Upper lobe of left lung (tissue), 6 donors: Measurements from ENCODE around the gene ZNF254. TPM values are rescaled to one million over a fixed set of nuclear protein-coding genes. Genes with fewer than 3 reads are reported as not detected.

Source experiments
- ATAC-seq, 2 donors: fragments of 200-7000 bp; cut with Tn5 transposase; one replicate each; pipeline ENCODE4 v1.9.1; 2022; ENCODE audit warnings: mild to moderate bottlenecking in 2 of 2, moderate library complexity in 2 of 2; ENCODE audit not compliant: low FRiP score in 2 of 2
- DNase-seq, 2 donors: peaks; one replicate each; pipeline ENCODE4 v3.0.0-alpha.2; 2019 to 2020
- H3K27ac ChIP-seq, 4 donors: fragments of 200-600 bp; sonication (generic); one replicate each; pipeline ENCODE4 v1.5.1; 2016 to 2019
- H3K27me3 ChIP-seq, 4 donors: fragments of 200-600 bp; sonication (generic); one replicate each; pipeline ENCODE4 v1.5.1; 2017 to 2019
- H3K36me3 ChIP-seq, 4 donors: fragments of 200-600 bp; sonication (generic); one replicate each; pipeline ENCODE4 v1.5.1; 2016 to 2019
- H3K4me1 ChIP-seq, 4 donors: fragments of 200-600 bp; sonication (generic); one replicate each; pipeline ENCODE4 v1.5.1; 2018 to 2019
- H3K4me3 ChIP-seq, 4 donors: fragments of 200-600 bp; sonication (generic); one replicate each; pipeline ENCODE4 v1.5.1; 2017 to 2019; ENCODE audit warnings: mild to moderate bottlenecking in 2 of 4, moderate library complexity in 1 of 4
- H3K9me3 ChIP-seq, 4 donors: fragments of 200-600 bp; sonication (generic); one replicate each; pipeline ENCODE4 v1.5.1; 2018 to 2019
- CTCF ChIP-seq, 6 experiments: fragments of 450-650 bp in 4 of 6; fragments of 200-600 bp in 2 of 6; sonication (generic) in 2 of 6; IDR thresholded peaks; one replicate each; pipeline ENCODE4 v1.5.1; 2016 to 2019; ENCODE audit warnings: antibody characterized with exemption in 6 of 6
- EP300 ChIP-seq, 4 donors: sonication (generic); formaldehyde crosslinking; IDR thresholded peaks; one replicate each; pipeline ENCODE4 v1.5.1; 2017; ENCODE audit warnings: antibody characterized with exemption in 4 of 4, control low read depth in 2 of 4
- POLR2A ChIP-seq, 4 donors: fragments of 450-650 bp; IDR thresholded peaks; one replicate each; pipeline ENCODE4 v1.5.1; 2016 to 2017; ENCODE audit warnings: antibody characterized with exemption in 4 of 4, mild to moderate bottlenecking in 2 of 4
- POLR2AphosphoS5 ChIP-seq, 2 donors: sonication (generic); formaldehyde crosslinking; IDR thresholded peaks; one replicate each; pipeline ENCODE4 v1.5.1; 2017; ENCODE audit warnings: antibody characterized with exemption in 2 of 2
- WGBS, 2 donors: methylation state at CpG; one replicate each; pipeline ENCODE4 v1.1.5; 2017 to 2018; 5-methylcytosine and 5-hydroxymethylcytosine counted together
- total RNA-seq, 6 donors: library from RNA; depleted of rRNA in 4 of 6; stranded (reverse); fragments of >200 nt in 4 of 6; gene quantifications; one replicate each; pipeline versions ENCODE4 v1.1.0 to v1.2.1, GENCODE V29; 2016 to 2021
- donor health status: DM: no; HTN: no; CAD: no; lungs with moderate emphysema.
- donor health status: DM: no; HTN: yes; CAD: no; lungs with severe emphysema.

The ZNF254 gene
- total RNA-seq, 6 donors from 2014 or later, result 15.5 to 60.0 (median 18.9) TPM

DNA sequence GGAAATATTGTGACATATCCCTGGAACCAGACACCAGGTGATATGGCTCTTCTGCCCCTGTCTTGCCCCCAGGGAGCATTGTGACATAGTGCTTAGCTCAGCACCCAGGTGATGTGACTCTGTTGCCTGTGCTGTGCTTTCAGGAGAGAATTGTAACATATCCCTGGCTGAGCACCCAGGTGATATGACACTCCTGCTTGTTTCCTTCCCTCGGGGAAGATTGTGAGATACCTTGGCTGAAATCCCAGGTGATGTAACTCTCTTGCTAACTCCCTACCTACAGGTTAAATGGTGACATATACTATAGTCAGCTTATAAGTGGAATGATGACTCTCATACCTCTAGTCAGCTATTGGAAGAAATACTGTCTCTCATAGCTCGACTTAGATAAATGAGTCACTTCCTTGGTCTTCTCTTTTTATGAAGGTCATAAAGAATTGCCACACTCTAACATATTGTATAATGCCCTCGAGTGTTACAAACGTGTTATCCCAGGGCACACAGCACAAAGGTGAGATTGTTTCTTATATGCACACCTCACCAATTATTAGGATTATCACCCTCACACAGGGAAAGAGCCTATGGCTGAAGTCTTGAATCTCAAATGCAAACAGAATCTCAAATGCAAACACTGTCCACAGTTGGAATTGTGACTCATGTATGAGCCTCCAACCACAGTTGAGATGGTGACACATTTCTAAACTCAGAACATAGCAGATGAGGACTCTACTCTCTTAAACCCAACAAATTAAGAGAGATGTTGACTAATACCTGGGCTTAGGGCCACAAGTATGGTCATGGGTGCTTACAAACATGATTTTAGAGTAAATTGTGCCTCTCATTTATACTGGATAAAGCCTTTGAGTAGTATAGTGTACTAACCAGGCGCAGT is 32.7 kb upstream of the ZNF254 start:
- peaks cover 20 to 93% (median 67%) of the 10 kb centered on the region in 4 donors for H3K36me3 ChIP-seq
- H3K27me3 ChIP-seq, result no peaks in the 10 kb centered on the region
- ATAC-seq (no peak), DNase-seq (no peak)
- no peak for TF ChIP-seq CTCF (IDR thresholded peaks at IDR 0.05)
- TF ChIP-seq EP300 (IDR thresholded peaks at IDR 0.05), result no peak
- no peak for TF ChIP-seq POLR2AphosphoS5 (IDR thresholded peaks at IDR 0.05)
- TF ChIP-seq POLR2A (IDR thresholded peaks at IDR 0.05), result no peak
- 71 to 79% methylated on average over 5 of the region's 5 CpGs for WGBS, 2 donors
- no peak overlapping the region for H3K4me3 ChIP-seq
- no peaks in the 10 kb centered on the region for H3K4me1 ChIP-seq
- H3K9me3 ChIP-seq, result no peaks in the 10 kb centered on the region
- no peak overlapping the region for H3K27ac ChIP-seq

GRCh38 chr19:24055548-24055947 is 31.4 kb upstream of the ZNF254 start:
- H3K27ac ChIP-seq, result no peak overlapping the region
- DNase-seq (no peak), ATAC-seq (no peak)
- H3K4me1 ChIP-seq, result no peaks in the 10 kb centered on the region
- H3K9me3 ChIP-seq, result no peaks in the 10 kb centered on the region
- H3K27me3 ChIP-seq, result no peaks in the 10 kb centered on the region
- peaks cover 7 to 93% (median 60%) of the 10 kb centered on the region in 4 donors for H3K36me3 ChIP-seq
- no peak for TF ChIP-seq POLR2A (IDR thresholded peaks at IDR 0.05)
- TF ChIP-seq CTCF (IDR thresholded peaks at IDR 0.05), result no peak
- TF ChIP-seq EP300 (IDR thresholded peaks at IDR 0.05), result no peak
- no peak for TF ChIP-seq POLR2AphosphoS5 (IDR thresholded peaks at IDR 0.05)
- 96 to 97% methylated on average over 3 of the region's 3 CpGs for WGBS, 2 donors
- no peak overlapping the region for H3K4me3 ChIP-seq

DNA sequence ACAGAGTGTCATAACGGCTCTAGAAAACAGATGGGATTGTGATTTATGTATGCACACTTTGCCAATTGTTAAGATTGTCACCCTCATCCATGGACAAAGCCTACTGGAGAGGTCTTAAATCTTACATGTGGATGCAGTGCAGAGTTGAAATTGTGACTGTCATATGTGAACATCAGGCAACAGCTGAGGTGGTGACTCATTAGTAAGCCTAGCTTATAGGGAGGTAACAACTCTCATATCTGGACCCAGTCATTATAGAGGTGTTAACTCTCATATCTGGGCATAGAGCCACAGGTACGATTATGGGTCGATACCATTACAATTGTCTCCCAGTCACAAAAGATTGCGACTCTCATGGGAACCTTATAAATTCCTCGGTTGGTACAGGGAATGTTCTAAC is 29.8 kb upstream of the ZNF254 start:
- no peak overlapping the region for H3K4me3 ChIP-seq
- TF ChIP-seq CTCF (IDR thresholded peaks at IDR 0.05) (no peak), EP300 (IDR thresholded peaks at IDR 0.05) (no peak), POLR2AphosphoS5 (IDR thresholded peaks at IDR 0.05) (no peak), POLR2A (IDR thresholded peaks at IDR 0.05) (no peak)
- 91 to 93% methylated on average over 5 of the region's 5 CpGs for WGBS, 2 donors
- ATAC-seq (no peak), DNase-seq (no peak)
- no peak overlapping the region for H3K27ac ChIP-seq
- no peaks in the 10 kb centered on the region for H3K4me1 ChIP-seq
- no peaks in the 10 kb centered on the region for H3K27me3 ChIP-seq
- peaks cover 0 to 88% (median 46%) of the 10 kb centered on the region in 4 donors for H3K36me3 ChIP-seq
- no peaks in the 10 kb centered on the region for H3K9me3 ChIP-seq

DNA sequence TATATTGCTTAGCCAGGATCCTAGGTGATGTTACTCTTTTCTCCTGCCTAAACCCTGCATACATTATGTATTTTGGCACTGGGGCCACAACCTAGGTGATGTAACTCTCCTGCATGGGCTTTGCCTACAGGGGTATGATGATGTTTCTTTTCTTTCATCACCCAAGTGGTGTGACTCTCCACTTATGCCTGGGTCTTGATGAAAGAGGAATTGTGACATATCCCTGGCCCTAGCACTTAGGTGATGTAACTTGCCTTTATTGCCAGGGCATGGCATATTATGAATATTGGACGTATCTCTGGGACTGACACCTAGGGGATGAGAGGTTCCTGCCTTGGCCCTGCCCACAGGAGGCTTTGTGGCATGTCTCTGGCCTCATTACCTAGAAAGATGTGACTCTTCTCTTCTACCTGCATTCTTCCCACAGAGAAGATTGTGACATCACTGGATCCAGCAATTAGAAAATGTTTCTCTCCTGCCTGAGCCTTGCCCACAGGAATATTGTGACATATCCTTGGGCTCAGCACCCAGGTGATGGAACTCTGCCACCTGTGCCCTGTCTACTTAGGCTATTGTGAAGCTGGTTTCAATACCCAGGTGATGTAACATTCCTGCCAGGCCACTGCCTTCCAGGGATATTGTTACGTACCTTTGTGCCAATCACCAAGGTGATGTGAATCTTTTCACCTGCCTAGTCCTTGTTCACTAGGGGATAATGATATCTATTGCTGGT is 27.3 kb upstream of the ZNF254 start:
- H3K27ac ChIP-seq, result no peak overlapping the region
- DNase-seq (no peak), ATAC-seq (no peak)
- no peaks in the 10 kb centered on the region for H3K9me3 ChIP-seq
- H3K36me3 ChIP-seq, result peaks cover 0 to 63% (median 30%) of the 10 kb centered on the region in 4 donors
- no peaks in the 10 kb centered on the region for H3K4me1 ChIP-seq
- H3K27me3 ChIP-seq, result no peaks in the 10 kb centered on the region
- WGBS, 2 donors, result 91 to 96% methylated on average over 2 of the region's 2 CpGs
- TF ChIP-seq POLR2AphosphoS5 (IDR thresholded peaks at IDR 0.05) (no peak), EP300 (IDR thresholded peaks at IDR 0.05) (no peak), CTCF (IDR thresholded peaks at IDR 0.05) (no peak), POLR2A (IDR thresholded peaks at IDR 0.05) (no peak)
- no peak overlapping the region for H3K4me3 ChIP-seq
